BJ (cell line): ENCODE results near the gene MARK3. TPM values are rescaled to one million over a fixed set of nuclear protein-coding genes. Genes with fewer than 3 reads are reported as not detected.

ENCODE experiments used
- CTCF ChIA-PET: fragments of 350-600 bp; formaldehyde crosslinking; extraction: SDS; loops from one replicate; lab custom pipeline; 2021; ENCODE audit warnings: antibody characterized with exemption, inconsistent platforms; lab: Yijun Ruan, JAX
- POLR2A ChIA-PET: fragments of 300-600 bp; sonication (Branson Sonifier 250); formaldehyde crosslinking; extraction: SDS; loops from one replicate; lab custom pipeline; 2021; ENCODE audit warnings: antibody characterized with exemption; lab: Charles Lee
- DNase-seq: peaks from one replicate; pipeline ENCODE4 v3.0.0-alpha.2; 2011; ENCODE audit warnings: low read depth
- H3K27me3 ChIP-seq: 2 replicates; pipeline ENCODE4 v1.6.0; 2011; ENCODE audit warnings: low read length; ENCODE audit not compliant: control insufficient read depth, insufficient read depth
- H3K36me3 ChIP-seq: 2 replicates; pipeline ENCODE4 v1.5.1; 2011; ENCODE audit warnings: low read length; ENCODE audit not compliant: control insufficient read depth, insufficient read depth
- H3K4me3 ChIP-seq: 2 replicates; pipeline ENCODE4 v1.5.1; 2011; ENCODE audit warnings: low read depth, mild to moderate bottlenecking, control low read depth, low read length
- polyA plus RNA-seq: library from polyadenylated mRNA; depleted of rRNA; stranded (reverse); fragments of >200 nt; gene quantifications from 2 replicates; pipeline ENCODE4 v1.2.3, GENCODE V29; 2011
- TF ChIP-seq, protein P1 (sequence below): IDR thresholded peaks from 2 replicates; pipeline ENCODE4 v1.5.1; 2011; ENCODE audit warnings: low read depth, mild to moderate bottlenecking, control low read depth, inconsistent platforms, low read length, moderate library complexity; ENCODE audit not compliant: insufficient read depth

MARK3 gene
- polyA plus RNA-seq, 1 experiment = 73.9 TPM

GRCh38 chr14:103450416-103450815, 65.2 kb downstream of the MARK3 start:
- no peak for DNase-seq
- CTCF ChIA-PET = interaction anchor here (0.8 to 3.6 kb wide), 3 partner anchors 15 to 116 kb away, joined by 3 to 13 read pairs (median 4); partner anchors contain the start of gene EIF5
- TF ChIP-seq, protein P1, sequence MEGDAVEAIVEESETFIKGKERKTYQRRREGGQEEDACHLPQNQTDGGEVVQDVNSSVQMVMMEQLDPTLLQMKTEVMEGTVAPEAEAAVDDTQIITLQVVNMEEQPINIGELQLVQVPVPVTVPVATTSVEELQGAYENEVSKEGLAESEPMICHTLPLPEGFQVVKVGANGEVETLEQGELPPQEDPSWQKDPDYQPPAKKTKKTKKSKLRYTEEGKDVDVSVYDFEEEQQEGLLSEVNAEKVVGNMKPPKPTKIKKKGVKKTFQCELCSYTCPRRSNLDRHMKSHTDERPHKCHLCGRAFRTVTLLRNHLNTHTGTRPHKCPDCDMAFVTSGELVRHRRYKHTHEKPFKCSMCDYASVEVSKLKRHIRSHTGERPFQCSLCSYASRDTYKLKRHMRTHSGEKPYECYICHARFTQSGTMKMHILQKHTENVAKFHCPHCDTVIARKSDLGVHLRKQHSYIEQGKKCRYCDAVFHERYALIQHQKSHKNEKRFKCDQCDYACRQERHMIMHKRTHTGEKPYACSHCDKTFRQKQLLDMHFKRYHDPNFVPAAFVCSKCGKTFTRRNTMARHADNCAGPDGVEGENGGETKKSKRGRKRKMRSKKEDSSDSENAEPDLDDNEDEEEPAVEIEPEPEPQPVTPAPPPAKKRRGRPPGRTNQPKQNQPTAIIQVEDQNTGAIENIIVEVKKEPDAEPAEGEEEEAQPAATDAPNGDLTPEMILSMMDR = no peak
- no peaks in the 10 kb centered on the region for H3K27me3 ChIP-seq
- H3K36me3 ChIP-seq = peaks cover 6% of the 10 kb centered on the region
- POLR2A ChIA-PET = no interaction called here
- H3K4me3 ChIP-seq = no peak overlapping the region

GRCh38 chr14:103451401-103451800, 66.2 kb downstream of the MARK3 start:
- TF ChIP-seq, protein P1 = no peak
- ChIA-PET CTCF (interaction anchor here (3.6 kb wide), 1 partner anchor 61 kb away, joined by 13 read pairs; no protein-coding TSS in a partner anchor), POLR2A (no interaction called here)
- no peak overlapping the region for H3K4me3 ChIP-seq
- H3K27me3 ChIP-seq = no peaks in the 10 kb centered on the region
- H3K36me3 ChIP-seq = peaks cover 6% of the 10 kb centered on the region
- no peak for DNase-seq

DNA sequence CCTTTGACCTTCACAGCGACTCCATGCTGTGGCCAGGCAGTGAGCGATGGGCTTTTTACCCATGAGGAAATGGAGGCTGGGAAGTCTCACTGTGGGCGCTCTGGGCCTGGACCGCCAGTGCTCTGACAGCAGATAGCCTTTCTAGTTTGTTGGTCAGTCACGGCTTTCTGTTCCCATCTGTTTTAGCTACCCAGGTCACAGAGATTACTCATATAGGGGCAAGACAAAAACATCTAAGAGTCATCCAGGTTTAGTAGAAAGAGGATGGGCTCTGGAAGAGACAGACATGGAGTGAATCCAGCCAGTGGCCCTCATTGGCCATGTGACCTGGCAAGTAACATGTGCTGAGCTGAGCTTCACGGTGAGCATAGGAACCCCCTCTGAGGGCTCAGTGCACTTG, 68.6 kb downstream of the MARK3 start:
- peaks cover 8% of the 10 kb centered on the region for H3K36me3 ChIP-seq
- H3K27me3 ChIP-seq = no peaks in the 10 kb centered on the region
- POLR2A ChIA-PET = no interaction called here
- CTCF ChIA-PET = interaction anchor here (1.3 kb wide), 1 partner anchor 13 kb away, joined by 4 read pairs; no protein-coding TSS in a partner anchor
- no peak for DNase-seq
- TF ChIP-seq, protein P1 = no peak
- H3K4me3 ChIP-seq = no peak overlapping the region

DNA sequence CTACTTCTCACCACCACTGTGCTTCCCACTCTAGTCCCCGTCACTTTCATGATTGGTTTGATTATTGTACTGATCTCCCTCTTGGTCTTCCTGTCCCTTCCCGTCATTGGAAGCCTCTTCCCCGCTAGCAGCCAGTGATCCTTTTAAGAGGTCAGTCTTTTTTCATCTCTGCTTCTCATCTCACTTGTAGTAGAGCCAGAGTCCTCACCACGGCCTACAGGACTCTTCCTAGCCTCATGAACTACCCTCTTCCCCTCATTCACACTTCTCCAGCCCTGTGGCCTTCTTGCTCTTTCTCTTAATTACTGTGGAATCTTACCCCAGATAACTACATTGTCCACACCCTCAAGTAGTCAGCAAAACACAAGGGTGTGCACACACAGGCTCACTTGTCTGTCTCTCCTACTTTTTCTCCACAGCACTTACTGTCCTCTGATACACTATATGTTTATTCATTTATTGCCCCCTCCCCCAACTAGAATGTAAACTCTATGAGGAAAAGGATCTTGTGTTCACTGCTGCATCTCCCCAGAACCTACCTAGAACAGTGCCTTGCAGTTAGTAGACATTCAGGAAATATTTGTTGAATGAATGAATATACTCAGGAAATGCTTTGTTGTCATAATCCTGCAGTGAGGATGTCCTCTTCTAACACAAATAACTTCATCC, 71.1 kb downstream of the MARK3 start:
- no peak overlapping the region for H3K4me3 ChIP-seq
- ChIA-PET CTCF (no interaction called here), POLR2A (interaction anchor here (0.5 kb wide), 1 partner anchor 10 kb away, joined by 3 read pairs; no protein-coding TSS in a partner anchor)
- no peak for DNase-seq
- H3K36me3 ChIP-seq = peaks cover 9% of the 10 kb centered on the region
- TF ChIP-seq, protein P1 = no peak
- H3K27me3 ChIP-seq = no peaks in the 10 kb centered on the region

- Histone ChIP-seq H3K4me3 (no peak overlapping the region), H3K36me3 (peaks cover 8% of the 10 kb centered on the region), H3K27me3 (no peaks in the 10 kb centered on the region)
- TF ChIP-seq, protein P1 = no peak
- POLR2A ChIA-PET = no interaction called here
- DNase-seq = no peak
- CTCF ChIA-PET = interaction anchor here (0.7 to 1.6 kb wide), 3 partner anchors 8 to 39 kb away, joined by 3 to 5 read pairs (median 5); no protein-coding TSS in a partner anchor
These were observed 75.2 kb downstream of the MARK3 start for GRCh38 chr14:103460415-103460814.
